ENCODE results near the gene KLF16. TPM values are rescaled to one million over a fixed set of nuclear protein-coding genes. Genes with fewer than 3 reads are reported as not detected.

The KLF16 gene
- total and polyA plus RNA-seq, 2 experiments from 2014 or later: 4.6 to 11.0 TPM

- peak; percentile 87 for DNase-seq
- Histone ChIP-seq H4K20me1 (ENCODE audit: insufficient read depth) (no peaks in the 10 kb centered on the region), H3K79me2 (ENCODE audit: insufficient read depth) (peaks cover 73% of the 10 kb centered on the region), H3K27me3 (replicated peaks; ENCODE audit: insufficient read depth) (no peaks in the 10 kb centered on the region), H3K36me3 (ENCODE audit: low read depth) (no peaks in the 10 kb centered on the region), H3K4me1 (ENCODE audit: insufficient read depth) (peaks cover 9% of the 10 kb centered on the region), H3F3A (ENCODE audit: insufficient read depth) (peaks cover 12% of the 10 kb centered on the region; the same call in 1 of the 2 replicates), H3K9me2 (ENCODE audit: insufficient read depth) (no peaks in the 10 kb centered on the region), H3K9me3 (ENCODE audit: low read depth) (no peaks in the 10 kb centered on the region), H3K9ac (peak overlapping the region; percentile 99), H3K27ac (peak overlapping the region; percentile 97), H3K4me3 (peak overlapping the region; percentile 92), H3K4me2 (ENCODE audit: unreplicated experiment) (peak overlapping the region; percentile 87), H2AFZ (no peak overlapping the region; the same call in 1 of the 2 replicates)
- TF ChIP-seq EZH2 (IDR thresholded peaks at IDR 0.05; ENCODE audit: insufficient read depth, poor library complexity, severe bottlenecking): no peak
- TF ChIP-seq EZH2phosphoT487 (IDR thresholded peaks at IDR 0.05; ENCODE audit: insufficient read depth, low read depth): no peak
- in situ Hi-C loops (cut with MboI): no loop called here
- 1 to 2% methylated on average over 35 to 37 of the region's 72 CpGs for WGBS, 2 experiments (ENCODE audit: low coverage in 1 of 2, low lambda C conversion rate in 2 of 2, missing lambda C conversion rate in 2 of 2)
Observed at GRCh38 chr19:1847684-1848398, 15.5 kb downstream of the KLF16 start.

GRCh38 chr19:1847348-1847683 is 16.1 kb downstream of the KLF16 start:
- Histone ChIP-seq H3K9ac (peak overlapping the region; percentile 99), H4K20me1 (ENCODE audit: insufficient read depth) (no peaks in the 10 kb centered on the region), H3K9me3 (ENCODE audit: low read depth) (no peaks in the 10 kb centered on the region), H2AFZ (no peak overlapping the region; the same call in 1 of the 2 replicates), H3K4me2 (ENCODE audit: unreplicated experiment) (peak overlapping the region; percentile 87), H3K4me3 (peak overlapping the region; percentile 92), H3K9me2 (ENCODE audit: insufficient read depth) (no peaks in the 10 kb centered on the region), H3K27ac (peak overlapping the region; percentile 97), H3K4me1 (ENCODE audit: insufficient read depth) (peaks cover 9% of the 10 kb centered on the region), H3K79me2 (ENCODE audit: insufficient read depth) (peaks cover 73% of the 10 kb centered on the region), H3F3A (ENCODE audit: insufficient read depth) (peaks cover 12% of the 10 kb centered on the region; the same call in 1 of the 2 replicates), H3K36me3 (ENCODE audit: low read depth) (no peaks in the 10 kb centered on the region), H3K27me3 (replicated peaks; ENCODE audit: insufficient read depth) (no peaks in the 10 kb centered on the region)
- WGBS, 2 experiments (ENCODE audit: low coverage in 1 of 2, low lambda C conversion rate in 2 of 2, missing lambda C conversion rate in 2 of 2): 6% methylated on average over 12 of the region's 12 CpGs
- no peak for TF ChIP-seq EZH2phosphoT487 (IDR thresholded peaks at IDR 0.05; ENCODE audit: insufficient read depth, low read depth)
- in situ Hi-C loops (cut with MboI): no loop called here
- DNase-seq: no peak

GRCh38 chr19:1846517-1847204 is 16.7 kb downstream of the KLF16 start:
- H3K4me3 ChIP-seq: peak overlapping the region; percentile 92
- DNase-seq: no peak
- no peaks in the 10 kb centered on the region for H3K9me2 ChIP-seq (ENCODE audit: insufficient read depth)
- no peak overlapping the region for H2AFZ ChIP-seq
- H3K27me3 ChIP-seq (replicated peaks; ENCODE audit: insufficient read depth): no peaks in the 10 kb centered on the region
- H3K36me3 ChIP-seq (ENCODE audit: low read depth): no peaks in the 10 kb centered on the region
- H3K9me3 ChIP-seq (ENCODE audit: low read depth): no peaks in the 10 kb centered on the region
- H4K20me1 ChIP-seq (ENCODE audit: insufficient read depth): no peaks in the 10 kb centered on the region
- peak overlapping the region; percentile 99 for H3K9ac ChIP-seq
- 81 to 82% methylated on average over 29 of the region's 29 CpGs for WGBS, 2 experiments (ENCODE audit: low coverage in 1 of 2, low lambda C conversion rate in 2 of 2, missing lambda C conversion rate in 2 of 2)
- peaks cover 73% of the 10 kb centered on the region for H3K79me2 ChIP-seq (ENCODE audit: insufficient read depth)
- peaks cover 9% of the 10 kb centered on the region for H3K4me1 ChIP-seq (ENCODE audit: insufficient read depth)
- peak overlapping the region; percentile 97 for H3K27ac ChIP-seq
- in situ Hi-C loops (cut with MboI): no loop called here
- H3F3A ChIP-seq (ENCODE audit: insufficient read depth): peaks cover 12% of the 10 kb centered on the region; the same call in 1 of the 2 replicates
- peak overlapping the region; percentile 87 for H3K4me2 ChIP-seq (ENCODE audit: unreplicated experiment)
- TF ChIP-seq EZH2 (IDR thresholded peaks at IDR 0.05; ENCODE audit: insufficient read depth, poor library complexity, severe bottlenecking) (no peak), EZH2phosphoT487 (IDR thresholded peaks at IDR 0.05; ENCODE audit: insufficient read depth, low read depth) (no peak)

GRCh38 chr19:1845642-1846041 is 17.7 kb downstream of the KLF16 start:
- H3K27me3 ChIP-seq (replicated peaks; ENCODE audit: insufficient read depth): no peaks in the 10 kb centered on the region
- DNase-seq: no peak
- 94 to 95% methylated on average over 11 of the region's 11 CpGs for WGBS, 2 experiments (ENCODE audit: low coverage in 1 of 2, low lambda C conversion rate in 2 of 2, missing lambda C conversion rate in 2 of 2)
- no peak overlapping the region for H2AFZ ChIP-seq
- no peaks in the 10 kb centered on the region for H3K9me3 ChIP-seq (ENCODE audit: low read depth)
- H3K9ac ChIP-seq: no peak overlapping the region; the same call in 1 of the 2 replicates
- TF ChIP-seq EZH2 (IDR thresholded peaks at IDR 0.05; ENCODE audit: insufficient read depth, poor library complexity, severe bottlenecking): no peak
- TF ChIP-seq EZH2phosphoT487 (IDR thresholded peaks at IDR 0.05; ENCODE audit: insufficient read depth, low read depth): no peak
- H3F3A ChIP-seq (ENCODE audit: insufficient read depth): peaks cover 12% of the 10 kb centered on the region; the same call in 1 of the 2 replicates
- H3K79me2 ChIP-seq (ENCODE audit: insufficient read depth): peaks cover 83% of the 10 kb centered on the region
- H3K4me3 ChIP-seq: no peak overlapping the region
- no peak overlapping the region for H3K4me2 ChIP-seq (ENCODE audit: unreplicated experiment)
- H3K4me1 ChIP-seq (ENCODE audit: insufficient read depth): peaks cover 9% of the 10 kb centered on the region
- no peak overlapping the region for H3K27ac ChIP-seq
- in situ Hi-C loops (cut with MboI): no loop called here
- H3K36me3 ChIP-seq (ENCODE audit: low read depth): no peaks in the 10 kb centered on the region
- no peaks in the 10 kb centered on the region for H4K20me1 ChIP-seq (ENCODE audit: insufficient read depth)
- no peaks in the 10 kb centered on the region for H3K9me2 ChIP-seq (ENCODE audit: insufficient read depth)

All from GM23248 (cell line).